ENCODE data around the gene SEPTIN1.
"Not testable (repeated sequence)": the region's sequence is repeated elsewhere in the genome, so short reads cannot be mapped to it uniquely, and the experiment has no call there.

Gene SEPTIN1

DNA sequence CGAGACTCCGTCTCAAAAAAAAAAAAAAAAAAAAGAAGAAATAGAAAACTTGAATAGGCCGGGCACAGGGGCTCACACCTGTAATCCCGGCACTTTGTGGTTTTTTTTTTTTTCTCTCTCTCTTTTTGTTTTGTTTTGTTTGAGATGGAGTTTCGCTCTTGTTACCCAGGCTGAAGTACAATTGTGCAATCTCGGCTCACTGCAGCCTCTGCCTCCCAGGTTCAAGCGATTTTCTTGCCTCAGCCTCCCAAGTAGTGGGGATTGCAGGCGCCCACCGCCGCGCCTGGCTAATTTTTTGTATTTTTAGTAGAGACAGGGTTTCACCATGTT, 38.9 kb downstream of the SEPTIN1 start:
- not testable (repeated sequence) for H3K27ac Mint-ChIP-seq; ATAC-seq (replicated peaks); H3K4me1 Mint-ChIP-seq (ENCODE audit: low read depth in 2 of 2); DNase-seq; H3K9me3 Mint-ChIP-seq; H3K4me3 Mint-ChIP-seq; H3K27me3 Mint-ChIP-seq; H3K36me3 Mint-ChIP-seq (ENCODE audit: insufficient read depth)

- no peak overlapping the region for H3K27ac Mint-ChIP-seq
- DNase-seq = no peak
- H3K36me3 Mint-ChIP-seq (ENCODE audit: insufficient read depth) = peaks cover 3% of the 10 kb centered on the region
- no peak for ATAC-seq (replicated peaks)
- H3K27me3 Mint-ChIP-seq = no peaks in the 10 kb centered on the region
- no peak overlapping the region for H3K4me3 Mint-ChIP-seq
- H3K4me1 Mint-ChIP-seq (ENCODE audit: low read depth in 2 of 2) = peaks cover 0 to 3% of the 10 kb centered on the region in 2 donors
- no peaks in the 10 kb centered on the region for H3K9me3 Mint-ChIP-seq
Measured at GRCh38 chr16:30342751-30343490, 39.4 kb downstream of the SEPTIN1 start.

DNA sequence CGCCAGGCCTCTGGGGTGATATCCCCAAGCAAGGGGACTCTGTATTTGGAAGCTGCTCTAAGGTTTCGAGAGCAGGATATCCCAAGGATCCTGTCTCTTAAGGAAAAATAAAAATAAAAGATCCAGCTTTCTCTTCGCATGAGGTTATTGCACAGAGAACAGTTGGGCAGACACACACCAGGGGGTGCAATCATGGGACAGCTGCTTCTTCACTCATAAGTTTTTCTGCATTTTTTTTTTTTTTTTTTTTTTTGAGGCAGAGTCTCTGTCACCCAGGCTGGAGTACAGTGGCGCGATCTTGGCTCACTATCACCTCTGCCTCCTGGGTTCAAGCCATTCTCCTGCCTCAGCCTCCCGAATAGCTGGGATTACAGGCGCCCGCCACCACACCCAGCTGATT, 40.4 kb downstream of the SEPTIN1 start:
- H3K36me3 Mint-ChIP-seq (ENCODE audit: insufficient read depth); H3K27me3 Mint-ChIP-seq; H3K9me3 Mint-ChIP-seq; H3K4me3 Mint-ChIP-seq; H3K27ac Mint-ChIP-seq; ATAC-seq (replicated peaks); DNase-seq; H3K4me1 Mint-ChIP-seq (ENCODE audit: low read depth in 2 of 2): not testable (repeated sequence)

DNA sequence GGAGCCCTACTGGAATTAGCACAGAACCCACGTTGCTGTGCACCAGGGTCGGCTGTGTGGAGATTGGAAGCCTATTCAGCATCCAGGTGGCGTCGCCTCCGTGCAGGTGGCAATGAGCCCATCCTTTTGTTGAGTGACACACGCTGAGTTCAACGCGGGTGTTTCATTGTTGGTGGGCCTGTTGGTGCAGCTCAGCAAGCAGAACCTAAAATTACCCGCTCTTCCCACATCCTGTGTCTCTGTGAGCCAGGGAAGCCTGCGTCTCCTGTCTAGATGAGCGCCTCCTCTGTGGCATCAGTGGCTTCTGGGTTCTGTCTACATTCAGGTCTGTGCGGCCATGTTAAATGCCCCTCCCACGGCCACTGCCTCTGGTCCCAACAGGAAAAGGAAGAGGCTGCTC, 41.7 kb downstream of the SEPTIN1 start:
- no peak overlapping the region for H3K27ac Mint-ChIP-seq
- ATAC-seq (replicated peaks) = no peak
- H3K9me3 Mint-ChIP-seq = no peaks in the 10 kb centered on the region
- H3K4me3 Mint-ChIP-seq = no peak overlapping the region
- no peaks in the 10 kb centered on the region for H3K27me3 Mint-ChIP-seq
- H3K36me3 Mint-ChIP-seq (ENCODE audit: insufficient read depth) = peaks cover 6% of the 10 kb centered on the region
- DNase-seq = no peak
- peaks cover 7 to 8% of the 10 kb centered on the region in 2 donors for H3K4me1 Mint-ChIP-seq (ENCODE audit: low read depth in 2 of 2)

GRCh38 chr16:30338715-30339114, 43.6 kb downstream of the SEPTIN1 start:
- not testable (repeated sequence) for H3K4me3 Mint-ChIP-seq; H3K9me3 Mint-ChIP-seq; DNase-seq; H3K27me3 Mint-ChIP-seq; H3K27ac Mint-ChIP-seq; ATAC-seq (replicated peaks)
- Mint-ChIP-seq H3K4me1 (ENCODE audit: low read depth in 2 of 2) (peaks cover 9 to 12% of the 10 kb centered on the region in 2 donors), H3K36me3 (ENCODE audit: insufficient read depth) (peaks cover 15% of the 10 kb centered on the region)

DNA sequence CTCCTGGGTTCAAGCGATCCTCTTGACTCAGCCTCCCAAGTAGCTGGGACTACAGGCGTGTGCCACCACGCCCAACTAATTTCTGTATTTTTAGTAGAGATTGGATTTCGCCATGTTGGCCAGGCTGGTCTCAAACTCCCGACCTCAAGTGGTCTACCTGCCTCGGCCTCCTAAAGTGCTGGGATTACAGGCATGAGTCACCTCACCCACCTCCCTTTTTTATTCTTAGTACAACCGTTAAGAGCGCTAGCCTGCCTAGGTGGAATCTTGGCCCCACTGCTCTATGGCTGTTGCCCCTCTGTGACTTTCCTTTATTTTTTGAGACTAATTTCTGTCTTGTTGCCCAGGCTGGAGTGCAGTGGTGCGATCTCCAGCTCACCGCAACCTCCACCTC, 44.4 kb downstream of the SEPTIN1 start:
- H3K36me3 Mint-ChIP-seq (ENCODE audit: insufficient read depth) = peaks cover 15% of the 10 kb centered on the region
- peaks cover 9 to 12% of the 10 kb centered on the region in 2 donors for H3K4me1 Mint-ChIP-seq (ENCODE audit: low read depth in 2 of 2)
- H3K4me3 Mint-ChIP-seq; H3K9me3 Mint-ChIP-seq; DNase-seq; ATAC-seq (replicated peaks); H3K27ac Mint-ChIP-seq; H3K27me3 Mint-ChIP-seq: not testable (repeated sequence)

DNA sequence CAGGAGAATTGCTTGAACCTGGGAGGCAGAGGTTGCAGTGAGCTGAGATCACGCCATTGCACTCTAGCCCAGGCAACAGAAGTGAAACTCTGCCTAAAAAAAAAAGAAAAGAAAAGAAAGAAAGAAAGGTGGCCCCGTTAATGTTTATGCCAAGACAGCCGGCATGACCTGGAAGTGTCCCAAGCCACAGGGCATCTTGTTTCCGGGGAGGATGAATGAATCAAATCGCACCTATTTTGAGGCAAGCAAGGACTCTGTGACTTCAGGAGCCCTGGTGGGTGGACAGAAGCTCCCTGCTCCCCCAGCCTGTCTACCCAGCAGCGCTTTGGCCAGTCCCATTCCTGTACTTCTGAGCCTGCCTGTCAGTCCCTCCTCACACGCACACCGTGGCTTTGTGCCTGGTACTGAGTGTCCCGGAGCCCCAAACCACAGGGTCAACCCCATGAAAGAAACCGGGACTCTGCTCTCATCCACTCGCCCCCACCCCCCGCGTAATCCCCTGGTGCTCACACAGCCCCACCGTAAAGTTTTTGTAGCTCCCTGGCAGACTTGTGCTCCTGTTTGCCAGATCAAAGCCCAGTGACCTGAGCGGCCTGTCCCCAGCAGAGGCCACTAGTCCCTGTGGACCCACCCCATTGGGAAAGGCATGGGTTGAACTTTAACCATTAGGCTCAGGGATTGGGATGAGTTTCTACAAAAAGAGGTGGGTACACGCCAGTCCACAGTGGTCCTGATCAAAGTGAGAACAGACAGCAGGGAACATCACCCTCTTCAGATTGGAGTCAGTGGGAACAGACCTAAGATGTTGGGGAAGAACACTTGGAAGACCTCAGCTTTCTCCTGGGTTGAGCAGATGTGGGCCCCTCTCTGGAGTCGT, 46.5 kb downstream of the SEPTIN1 start:
- no peaks in the 10 kb centered on the region for H3K27me3 Mint-ChIP-seq
- H3K9me3 Mint-ChIP-seq = no peaks in the 10 kb centered on the region
- peaks cover 15% of the 10 kb centered on the region for H3K36me3 Mint-ChIP-seq (ENCODE audit: insufficient read depth)
- DNase-seq (peak in 1 of 3 experiments; percentile 30), ATAC-seq (replicated peaks) (no peak)
- peak overlapping the region; percentile 85 to 90 for H3K4me3 Mint-ChIP-seq
- H3K4me1 Mint-ChIP-seq (ENCODE audit: low read depth in 2 of 2) = peaks cover 9 to 12% of the 10 kb centered on the region in 2 donors
- H3K27ac Mint-ChIP-seq = peak overlapping the region; percentile 69 to 86

- not testable (repeated sequence) for H3K27me3 Mint-ChIP-seq, H3K9me3 Mint-ChIP-seq
- Mint-ChIP-seq H3K36me3 (ENCODE audit: insufficient read depth) (peaks cover 15% of the 10 kb centered on the region), H3K4me1 (ENCODE audit: low read depth in 2 of 2) (peaks cover 13% of the 10 kb centered on the region in 2 donors), H3K4me3 (peak overlapping the region; percentile 85 to 90), H3K27ac (peak overlapping the region; percentile 69 to 86)
- ATAC-seq (replicated peaks) = peak; percentile 71
- DNase-seq = peak; percentile 77 to 88 (median 77)
Measured at GRCh38 chr16:30335028-30335597, 47.2 kb downstream of the SEPTIN1 start.

- H3K4me3 Mint-ChIP-seq = peak overlapping the region; percentile 85 to 90
- H3K27me3 Mint-ChIP-seq, H3K9me3 Mint-ChIP-seq: not testable (repeated sequence)
- DNase-seq (peak; percentile 84 to 88 (median 85)), ATAC-seq (replicated peaks) (peak; percentile 88)
- peaks cover 14 to 18% of the 10 kb centered on the region in 2 donors for H3K4me1 Mint-ChIP-seq (ENCODE audit: low read depth in 2 of 2)
- peak overlapping the region; percentile 69 to 86 for H3K27ac Mint-ChIP-seq
- peaks cover 17% of the 10 kb centered on the region for H3K36me3 Mint-ChIP-seq (ENCODE audit: insufficient read depth)
Measured at GRCh38 chr16:30334473-30334989, 47.8 kb downstream of the SEPTIN1 start.

Measured in effector memory CD8-positive, alpha-beta T cell (primary cell).